Activated CD4-positive, CD25-positive, alpha-beta regulatory T cell treated with anti-CD3 and anti-CD28 coated beads, Interleukin-2, amount 50 U/mL, for 24 hours (primary cell): ENCODE measurements around the gene ZSCAN29.

Experiments
- ATAC-seq, 2 donors: fragments of 150-1000 bp; cut with Tn5 transposase; one replicate each; pipeline ENCODE4 v1.10.0; 2021; ENCODE audit warnings: mild to moderate bottlenecking in 1 of 2, moderate library complexity in 1 of 2

ZSCAN29 gene

GRCh38 chr15:43347114-43347513, 23.7 kb downstream of the ZSCAN29 start:
- no peak for ATAC-seq

GRCh38 chr15:43346305-43346704, 24.5 kb downstream of the ZSCAN29 start:
- ATAC-seq = no peak

- peak; percentile 2 to 16 for ATAC-seq
Observed at GRCh38 chr15:43330780-43331087, 40.1 kb downstream of the ZSCAN29 start.

GRCh38 chr15:43329960-43330779, 40.7 kb downstream of the ZSCAN29 start, which contains the start of gene LCMT2:
LCMT2 (minus strand) TSS chr15:43330573; CDS start chr15:43330489, 84 bp downstream.
- ATAC-seq = peak; percentile 92 to 94

GRCh38 chr15:43329217-43329959, 41.5 kb downstream of the ZSCAN29 start:
- ATAC-seq = no peak

GRCh38 chr15:43325039-43325684, 45.7 kb downstream of the ZSCAN29 start:
- no peak for ATAC-seq

GRCh38 chr15:43318990-43319771, 51.7 kb downstream of the ZSCAN29 start:
- ATAC-seq = no peak

GRCh38 chr15:43317566-43318184, 53.2 kb downstream of the ZSCAN29 start:
- no peak for ATAC-seq

GRCh38 chr15:43316971-43317346, 53.9 kb downstream of the ZSCAN29 start:
- no peak for ATAC-seq

GRCh38 chr15:43316016-43316970, 54.5 kb downstream of the ZSCAN29 start:
- ATAC-seq = no peak

GRCh38 chr15:43314171-43314570, 56.7 kb downstream of the ZSCAN29 start:
- no peak for ATAC-seq

GRCh38 chr15:43312378-43312777, 58.5 kb downstream of the ZSCAN29 start:
- no peak for ATAC-seq
